Measurements from ENCODE around the gene TNK1.
"Not testable (repeated sequence)": the region's sequence is repeated elsewhere in the genome, so short reads cannot be mapped to it uniquely, and the experiment has no call there.

Gene TNK1

DNA sequence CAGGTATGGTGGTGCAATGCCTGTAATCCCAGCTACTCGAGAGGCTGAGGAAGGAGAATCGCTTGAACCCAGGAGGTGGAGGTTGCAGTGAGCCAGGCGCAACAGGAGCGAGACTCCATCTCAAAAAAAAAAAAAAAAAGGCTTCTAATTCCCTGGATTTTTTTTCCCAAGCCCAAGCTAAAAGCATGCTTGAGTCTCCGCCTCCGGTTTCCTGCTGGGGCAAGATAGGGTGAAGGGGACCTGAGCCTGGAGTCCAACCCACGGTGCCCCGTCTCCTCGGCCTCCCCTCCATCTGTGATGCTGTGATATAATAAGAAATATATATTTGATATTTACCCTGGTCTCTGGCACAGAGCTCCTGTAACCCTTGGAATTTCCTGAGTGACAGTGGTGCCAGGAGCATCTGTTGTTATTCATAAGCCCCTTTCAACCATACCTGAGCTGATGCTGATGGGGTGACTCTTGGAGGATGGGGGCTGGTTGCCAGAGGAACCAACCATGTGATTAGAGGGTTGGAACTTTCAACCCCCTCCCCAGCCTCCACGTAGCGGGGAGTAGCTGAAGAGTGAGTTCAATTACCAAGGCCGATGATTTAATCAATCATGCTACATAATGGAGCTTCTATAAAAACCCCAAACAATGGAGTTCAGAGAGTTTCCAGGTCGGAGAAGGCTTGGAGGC, 12.8 kb upstream of the TNK1 start:
- Mint-ChIP-seq H3K4me3 (no peak overlapping the region), H3K27ac (no peak overlapping the region), H3K36me3 (ENCODE audit: low read depth) (no peaks in the 10 kb centered on the region), H3K27me3 (ENCODE audit: low read depth) (peaks cover 9% of the 10 kb centered on the region), H3K9me3 (no peaks in the 10 kb centered on the region), H3K4me1 (ENCODE audit: low read depth) (no peaks in the 10 kb centered on the region)

- H3K4me3 Mint-ChIP-seq; H3K9me3 Mint-ChIP-seq; H3K36me3 Mint-ChIP-seq (ENCODE audit: low read depth); H3K27me3 Mint-ChIP-seq (ENCODE audit: low read depth); H3K27ac Mint-ChIP-seq; H3K4me1 Mint-ChIP-seq (ENCODE audit: low read depth): not testable (repeated sequence)
These were observed 12.3 kb upstream of the TNK1 start for GRCh38 chr17:7368599-7368994.

DNA sequence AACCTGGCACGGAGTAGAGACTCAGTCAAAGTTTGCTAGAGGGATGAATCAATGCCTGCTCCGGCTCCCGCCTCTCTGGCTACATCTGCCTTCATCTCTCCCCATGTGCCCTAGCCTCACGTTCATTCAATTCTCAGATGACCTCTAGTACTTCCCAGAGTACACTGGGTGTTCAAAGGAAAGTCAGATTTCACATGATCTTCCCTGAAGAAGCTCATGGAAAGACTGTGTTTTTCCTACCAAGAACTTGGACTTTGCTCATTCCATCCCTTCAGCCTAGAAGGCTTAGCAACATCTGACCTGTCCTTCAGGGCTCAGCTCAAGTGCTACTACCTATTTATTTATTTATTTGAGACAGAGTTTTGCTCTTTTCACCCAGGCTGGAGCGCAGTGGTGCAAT, 11.1 kb upstream of the TNK1 start:
- peaks cover 14% of the 10 kb centered on the region for H3K27me3 Mint-ChIP-seq (ENCODE audit: low read depth)
- H3K9me3 Mint-ChIP-seq = no peaks in the 10 kb centered on the region
- H3K36me3 Mint-ChIP-seq (ENCODE audit: low read depth) = no peaks in the 10 kb centered on the region
- H3K4me1 Mint-ChIP-seq (ENCODE audit: low read depth) = no peaks in the 10 kb centered on the region
- no peak overlapping the region for H3K27ac Mint-ChIP-seq
- H3K4me3 Mint-ChIP-seq = no peak overlapping the region

- H3K4me1 Mint-ChIP-seq (ENCODE audit: low read depth) = no peaks in the 10 kb centered on the region
These were observed 10.0 kb upstream of the TNK1 start for GRCh38 chr17:7370853-7371252.

GRCh38 chr17:7374353-7374752, 6.5 kb upstream of the TNK1 start:
- no peak overlapping the region for H3K4me3 Mint-ChIP-seq
- H3K36me3 Mint-ChIP-seq (ENCODE audit: low read depth) = no peaks in the 10 kb centered on the region
- H3K27me3 Mint-ChIP-seq (ENCODE audit: low read depth) = peaks cover 21% of the 10 kb centered on the region
- no peak overlapping the region for H3K27ac Mint-ChIP-seq
- no peaks in the 10 kb centered on the region for H3K4me1 Mint-ChIP-seq (ENCODE audit: low read depth)
- H3K9me3 Mint-ChIP-seq = peaks cover 4% of the 10 kb centered on the region

More at GRCh38 chr17:7370853-7371252, 10.0 kb upstream of the TNK1 start:
- no peak overlapping the region for H3K27ac Mint-ChIP-seq
- no peaks in the 10 kb centered on the region for H3K9me3 Mint-ChIP-seq
- no peak overlapping the region for H3K4me3 Mint-ChIP-seq
- H3K36me3 Mint-ChIP-seq (ENCODE audit: low read depth) = no peaks in the 10 kb centered on the region
- H3K27me3 Mint-ChIP-seq (ENCODE audit: low read depth) = peaks cover 14% of the 10 kb centered on the region

GRCh38 chr17:7379134-7379533, 1.8 kb upstream of the TNK1 start:
- H3K9me3 Mint-ChIP-seq = peaks cover 6% of the 10 kb centered on the region
- H3K4me3 Mint-ChIP-seq = no peak overlapping the region
- peaks cover 4% of the 10 kb centered on the region for H3K4me1 Mint-ChIP-seq (ENCODE audit: low read depth)
- H3K36me3 Mint-ChIP-seq (ENCODE audit: low read depth) = peaks cover 1% of the 10 kb centered on the region
- no peak overlapping the region for H3K27ac Mint-ChIP-seq
- H3K27me3 Mint-ChIP-seq (ENCODE audit: low read depth) = peaks cover 49% of the 10 kb centered on the region

DNA sequence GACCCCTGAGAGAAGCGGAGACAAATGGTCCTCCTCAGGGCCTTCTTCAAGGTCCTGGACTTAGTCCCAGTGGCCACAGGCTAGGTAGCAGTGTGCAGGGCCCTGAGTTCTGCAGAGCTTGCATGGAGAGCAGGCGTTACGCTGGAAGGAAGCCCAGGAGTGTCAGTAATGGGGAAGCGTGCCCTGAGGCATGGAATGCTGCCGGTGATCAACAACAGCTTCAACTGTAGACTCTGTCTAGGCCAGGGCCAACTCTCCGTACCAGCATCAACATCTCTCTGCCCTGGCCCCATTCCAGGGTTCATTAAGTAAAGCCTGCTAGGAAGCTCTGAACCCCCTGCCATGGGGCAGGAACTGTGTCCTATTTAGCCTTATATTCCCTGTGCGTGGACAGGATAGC, 568 bp upstream of the TNK1 start:
- H3K4me1 Mint-ChIP-seq (ENCODE audit: low read depth) = peaks cover 7% of the 10 kb centered on the region
- H3K9me3 Mint-ChIP-seq = peaks cover 6% of the 10 kb centered on the region
- no peak overlapping the region for H3K4me3 Mint-ChIP-seq
- H3K36me3 Mint-ChIP-seq (ENCODE audit: low read depth) = peaks cover 1% of the 10 kb centered on the region
- peaks cover 45% of the 10 kb centered on the region for H3K27me3 Mint-ChIP-seq (ENCODE audit: low read depth)
- no peak overlapping the region for H3K27ac Mint-ChIP-seq

GRCh38 chr17:7382901-7383300, 2.0 kb downstream of the TNK1 start:
- Mint-ChIP-seq H3K27ac (no peak overlapping the region), H3K36me3 (ENCODE audit: low read depth) (peaks cover 2% of the 10 kb centered on the region), H3K9me3 (peaks cover 6% of the 10 kb centered on the region), H3K4me1 (ENCODE audit: low read depth) (peaks cover 7% of the 10 kb centered on the region), H3K27me3 (ENCODE audit: low read depth) (peaks cover 38% of the 10 kb centered on the region), H3K4me3 (no peak overlapping the region)

GRCh38 chr17:7383371-7383741, 2.5 kb downstream of the TNK1 start:
- Mint-ChIP-seq H3K9me3 (peaks cover 6% of the 10 kb centered on the region), H3K4me3 (no peak overlapping the region), H3K27ac (peak overlapping the region; percentile 15), H3K27me3 (ENCODE audit: low read depth) (peaks cover 38% of the 10 kb centered on the region), H3K36me3 (ENCODE audit: low read depth) (peaks cover 2% of the 10 kb centered on the region), H3K4me1 (ENCODE audit: low read depth) (peaks cover 7% of the 10 kb centered on the region)

DNA sequence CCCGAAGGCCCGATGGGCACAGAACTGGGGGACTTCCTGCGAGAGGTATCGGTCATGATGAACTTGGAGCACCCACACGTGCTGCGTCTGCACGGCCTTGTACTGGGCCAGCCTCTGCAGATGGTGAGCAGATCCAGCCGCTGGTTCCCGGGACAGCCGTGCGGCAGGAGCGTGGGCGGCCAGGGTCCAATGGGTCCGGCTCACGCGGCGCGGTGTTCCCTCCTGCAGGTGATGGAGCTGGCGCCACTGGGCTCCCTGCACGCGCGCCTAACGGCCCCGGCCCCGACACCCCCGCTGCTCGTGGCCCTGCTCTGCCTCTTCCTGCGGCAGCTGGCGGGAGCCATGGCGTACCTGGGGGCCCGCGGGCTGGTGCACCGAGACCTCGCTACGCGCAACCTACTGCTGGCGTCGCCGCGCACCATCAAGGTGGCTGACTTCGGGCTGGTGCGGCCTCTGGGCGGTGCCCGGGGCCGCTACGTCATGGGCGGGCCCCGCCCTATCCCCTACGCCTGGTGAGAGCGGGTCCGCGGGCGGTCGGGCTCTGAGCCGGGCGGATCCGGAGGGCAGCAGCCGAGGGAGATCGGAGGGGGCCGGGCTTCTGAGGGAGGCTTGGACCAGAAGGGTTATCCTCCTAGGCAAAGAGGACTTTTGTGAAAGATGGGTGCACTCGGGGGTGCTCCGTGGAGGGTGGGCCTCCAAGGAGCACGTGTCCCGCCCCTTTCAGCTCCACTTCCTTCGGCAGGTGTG, 3.0 kb downstream of the TNK1 start:
- Mint-ChIP-seq H3K36me3 (ENCODE audit: low read depth) (peaks cover 2% of the 10 kb centered on the region), H3K27me3 (ENCODE audit: low read depth) (peaks cover 38% of the 10 kb centered on the region), H3K4me1 (ENCODE audit: low read depth) (peaks cover 7% of the 10 kb centered on the region), H3K4me3 (peak overlapping the region; percentile 73), H3K27ac (peak overlapping the region; percentile 69), H3K9me3 (peaks cover 6% of the 10 kb centered on the region)

DNA sequence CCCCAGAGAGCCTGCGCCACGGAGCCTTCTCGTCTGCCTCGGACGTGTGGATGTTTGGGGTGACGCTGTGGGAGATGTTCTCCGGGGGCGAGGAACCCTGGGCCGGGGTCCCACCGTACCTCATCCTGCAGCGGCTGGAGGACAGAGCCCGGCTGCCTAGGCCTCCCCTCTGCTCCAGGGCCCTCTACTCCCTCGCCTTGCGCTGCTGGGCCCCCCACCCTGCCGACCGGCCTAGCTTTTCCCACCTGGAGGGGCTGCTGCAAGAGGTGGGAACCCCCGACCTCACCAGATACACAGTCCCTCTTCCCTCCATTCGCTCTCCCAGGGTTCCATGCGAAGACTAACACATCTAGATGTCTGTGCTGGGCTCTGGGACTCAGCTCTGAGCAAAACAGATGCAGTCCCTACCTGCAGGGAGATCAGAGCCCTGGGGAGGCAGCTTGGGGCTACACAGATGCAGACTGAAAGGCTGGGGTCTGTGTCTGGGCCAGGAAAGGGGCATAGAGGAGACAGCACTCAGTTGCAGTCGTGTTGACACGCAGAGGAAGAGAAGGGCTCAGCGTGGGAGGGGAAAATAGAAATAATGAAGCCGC, 3.7 kb downstream of the TNK1 start:
- Mint-ChIP-seq H3K27me3 (ENCODE audit: low read depth) (peaks cover 31% of the 10 kb centered on the region), H3K36me3 (ENCODE audit: low read depth) (peaks cover 2% of the 10 kb centered on the region), H3K4me1 (ENCODE audit: low read depth) (peaks cover 7% of the 10 kb centered on the region), H3K4me3 (peak overlapping the region; percentile 73), H3K27ac (peak overlapping the region; percentile 41), H3K9me3 (no peaks in the 10 kb centered on the region)

DNA sequence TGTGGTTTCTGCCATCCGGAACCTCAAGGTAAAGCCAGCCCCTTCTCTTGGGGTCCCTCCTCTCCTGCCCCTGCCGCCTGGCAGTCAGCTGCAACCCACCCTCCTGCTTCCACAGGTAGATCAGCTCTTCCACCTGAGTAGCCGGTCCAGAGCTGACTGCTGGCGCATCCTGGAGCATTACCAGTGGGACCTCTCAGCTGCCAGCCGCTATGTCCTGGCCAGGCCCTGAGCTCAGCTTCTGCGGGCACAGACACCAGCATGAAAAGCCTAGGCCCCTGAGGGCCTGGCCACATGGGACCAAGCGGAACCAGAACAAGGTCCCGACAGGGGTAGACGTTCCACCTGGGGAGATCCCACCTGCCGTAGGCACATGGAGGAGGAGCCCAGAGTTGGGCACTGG, 8.0 kb downstream of the TNK1 start:
- Mint-ChIP-seq H3K27ac (no peak overlapping the region), H3K27me3 (ENCODE audit: low read depth) (no peaks in the 10 kb centered on the region), H3K4me1 (ENCODE audit: low read depth) (peaks cover 13% of the 10 kb centered on the region), H3K9me3 (no peaks in the 10 kb centered on the region), H3K36me3 (ENCODE audit: low read depth) (peaks cover 17% of the 10 kb centered on the region), H3K4me3 (no peak overlapping the region)

DNA sequence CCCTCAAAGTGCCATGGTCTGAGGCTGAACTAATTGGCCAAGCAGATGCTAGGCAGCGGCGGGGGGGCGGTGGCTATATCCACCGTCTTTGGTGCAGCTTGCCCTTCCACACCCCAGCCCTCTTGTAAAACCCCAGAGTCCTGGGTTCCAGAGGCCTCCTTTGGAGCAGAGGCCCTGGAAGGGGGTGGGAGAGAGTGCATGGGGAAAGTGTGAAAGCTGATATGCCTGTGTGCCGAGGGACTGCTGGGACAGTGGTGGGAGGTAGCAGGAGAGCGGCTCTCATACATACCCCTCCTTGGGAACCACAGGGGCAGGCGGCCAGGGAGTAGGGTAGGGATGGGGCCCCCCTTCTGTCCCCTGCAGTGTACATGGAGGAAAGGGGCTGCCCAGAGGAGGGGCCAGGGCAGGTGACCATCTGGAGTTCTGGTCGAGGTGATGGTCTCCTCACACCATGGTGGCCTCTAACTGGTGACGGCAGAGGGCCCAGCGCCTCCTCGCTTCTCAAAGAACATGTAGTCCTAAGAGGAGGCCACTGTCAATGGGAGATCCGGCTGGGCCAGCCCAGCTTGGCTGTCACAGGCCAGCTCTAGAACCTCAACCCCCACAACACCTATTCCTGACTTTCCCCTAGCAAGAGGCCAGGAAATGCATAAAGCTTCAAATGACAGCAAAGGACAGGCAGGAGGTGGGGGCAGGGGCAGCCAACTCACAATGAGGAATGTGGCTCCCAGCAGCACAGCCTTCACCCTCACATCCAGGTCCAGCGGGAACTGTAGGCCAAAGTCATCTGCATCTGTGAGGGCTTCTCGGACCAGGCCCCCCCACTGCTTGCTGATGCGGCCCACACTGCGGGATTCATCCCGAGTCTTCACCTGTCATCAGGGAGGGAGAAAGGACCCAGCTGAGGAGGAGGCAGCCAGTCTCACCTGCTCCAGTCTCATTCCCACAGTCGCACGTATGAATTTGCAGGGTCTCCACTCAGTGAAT, 9.3 kb downstream of the TNK1 start:
- Mint-ChIP-seq H3K9me3 (no peaks in the 10 kb centered on the region), H3K27ac (no peak overlapping the region), H3K4me3 (no peak overlapping the region), H3K4me1 (ENCODE audit: low read depth) (peaks cover 14% of the 10 kb centered on the region), H3K27me3 (ENCODE audit: low read depth) (no peaks in the 10 kb centered on the region), H3K36me3 (ENCODE audit: low read depth) (peaks cover 17% of the 10 kb centered on the region)

DNA sequence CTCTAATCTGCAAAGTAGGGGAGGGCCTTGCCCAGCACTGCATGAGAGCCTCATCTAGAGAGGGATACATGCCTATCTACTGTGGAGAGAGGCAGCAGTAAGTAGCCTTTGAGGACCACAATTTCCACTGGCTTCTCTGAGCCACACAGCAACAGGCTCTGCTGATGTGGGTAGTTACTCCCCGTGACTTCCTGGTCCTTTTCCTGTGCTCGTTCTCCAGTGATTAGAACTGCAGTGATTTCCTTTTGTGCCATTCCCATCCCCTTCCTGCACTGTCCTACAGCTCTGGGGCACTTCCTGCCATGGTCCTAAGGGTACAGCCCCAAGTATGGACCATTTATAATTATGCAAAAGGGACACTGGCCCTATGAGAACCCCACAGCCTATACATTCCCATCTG, 10.4 kb downstream of the TNK1 start:
- H3K9me3 Mint-ChIP-seq = no peaks in the 10 kb centered on the region
- peaks cover 17% of the 10 kb centered on the region for H3K4me1 Mint-ChIP-seq (ENCODE audit: low read depth)
- H3K27me3 Mint-ChIP-seq (ENCODE audit: low read depth) = no peaks in the 10 kb centered on the region
- H3K36me3 Mint-ChIP-seq (ENCODE audit: low read depth) = peaks cover 17% of the 10 kb centered on the region
- no peak overlapping the region for H3K27ac Mint-ChIP-seq
- peak overlapping the region; percentile 38 for H3K4me3 Mint-ChIP-seq

All from T-helper 1 cell treated with Interleukin-12 subunit alpha and Interleukin-12 subunit beta and Interleukin-4 antibody, amounts not matched to agents 30 μg/mL and 1 μg/mL, for 36 hours (primary cell).